Mucosa of rectum (tissue), 2 donors: ENCODE results near the gene PACRG.

Experiments
- H3K27ac ChIP-seq, 2 donors: one replicate each; pipeline ENCODE4 v1.7.0; 2013; ENCODE audit warnings: inconsistent platforms in 2 of 2, low read depth in 2 of 2, low read length in 2 of 2
- H3K27me3 ChIP-seq, 2 donors: one replicate each; pipeline ENCODE4 v1.7.0; 2013; ENCODE audit warnings: low read length in 2 of 2; ENCODE audit not compliant: control insufficient read depth in 2 of 2, insufficient read depth in 2 of 2
- H3K36me3 ChIP-seq, 2 donors: one replicate each; pipeline ENCODE4 v1.7.0; 2013; ENCODE audit warnings: low read length in 2 of 2; ENCODE audit not compliant: control insufficient read depth in 2 of 2, insufficient read depth in 2 of 2
- H3K4me1 ChIP-seq, 2 donors: one replicate each; pipeline ENCODE4 v1.7.0; 2013; ENCODE audit warnings: low read length in 2 of 2, mild to moderate bottlenecking in 1 of 2; ENCODE audit not compliant: control insufficient read depth in 2 of 2, insufficient read depth in 2 of 2
- H3K4me3 ChIP-seq, 2 donors: one replicate each; pipeline ENCODE4 v1.7.0; 2013; ENCODE audit warnings: low read length in 2 of 2
- H3K9ac ChIP-seq, 2 donors: one replicate each; pipeline ENCODE4 v1.7.0; 2013; ENCODE audit warnings: low read length in 2 of 2, low read depth in 1 of 2, mild to moderate bottlenecking in 1 of 2
- H3K9me3 ChIP-seq, 2 donors: one replicate each; pipeline ENCODE4 v1.7.0; 2013; ENCODE audit warnings: low read length in 2 of 2; ENCODE audit not compliant: control insufficient read depth in 2 of 2
- donor health status: healthy.
- donor health status: Normal muscosa, but diverticular disease.

PACRG gene

DNA sequence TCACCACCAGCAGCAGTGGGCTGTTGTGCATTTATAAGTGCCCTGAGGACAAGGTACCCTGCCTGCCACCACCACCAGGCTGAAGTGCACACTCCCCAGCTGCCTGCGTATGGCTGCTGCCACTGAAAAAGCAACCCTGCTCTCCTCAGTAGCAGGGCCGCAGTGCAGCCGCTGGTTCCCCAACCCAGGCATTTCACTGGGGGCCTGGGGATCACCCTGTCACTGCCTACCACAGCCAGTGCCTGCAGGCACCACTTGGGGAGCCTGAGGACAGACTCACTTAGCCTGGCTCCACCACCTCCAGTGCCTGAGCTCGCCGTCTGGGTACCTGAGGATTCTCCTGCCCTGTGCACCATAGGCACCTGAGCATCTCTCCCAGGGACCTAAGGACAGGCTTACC lies 215.6 kb downstream of the PACRG start:
- H3K36me3 ChIP-seq = no peaks in the 10 kb centered on the region
- no peak overlapping the region for H3K9ac ChIP-seq
- no peaks in the 10 kb centered on the region for H3K4me1 ChIP-seq
- no peaks in the 10 kb centered on the region for H3K27me3 ChIP-seq
- no peaks in the 10 kb centered on the region for H3K9me3 ChIP-seq
- H3K4me3 ChIP-seq = no peak overlapping the region
- no peak overlapping the region for H3K27ac ChIP-seq

GRCh38 chr6:162951164-162951743 lies 223.5 kb downstream of the PACRG start:
- H3K36me3 ChIP-seq = no peaks in the 10 kb centered on the region
- H3K27ac ChIP-seq = no peak overlapping the region
- no peaks in the 10 kb centered on the region for H3K27me3 ChIP-seq
- H3K4me1 ChIP-seq = no peaks in the 10 kb centered on the region
- H3K9ac ChIP-seq = no peak overlapping the region
- no peak overlapping the region for H3K4me3 ChIP-seq
- peaks cover 0 to 2% of the 10 kb centered on the region in 2 donors for H3K9me3 ChIP-seq

- Histone ChIP-seq H3K27ac (no peak overlapping the region), H3K9me3 (peaks cover 0 to 2% of the 10 kb centered on the region in 2 donors), H3K36me3 (no peaks in the 10 kb centered on the region), H3K4me3 (no peak overlapping the region), H3K27me3 (no peaks in the 10 kb centered on the region), H3K9ac (no peak overlapping the region), H3K4me1 (no peaks in the 10 kb centered on the region)
Observed at GRCh38 chr6:162952423-162952822, 224.6 kb downstream of the PACRG start.

GRCh38 chr6:162957062-162957461 lies 229.3 kb downstream of the PACRG start:
- Histone ChIP-seq H3K27me3 (no peaks in the 10 kb centered on the region), H3K4me1 (no peaks in the 10 kb centered on the region), H3K4me3 (no peak overlapping the region), H3K27ac (no peak overlapping the region), H3K36me3 (no peaks in the 10 kb centered on the region), H3K9ac (no peak overlapping the region), H3K9me3 (no peaks in the 10 kb centered on the region)

GRCh38 chr6:162960679-162961457 lies 233.1 kb downstream of the PACRG start:
- Histone ChIP-seq H3K36me3 (no peaks in the 10 kb centered on the region), H3K27ac (no peak overlapping the region), H3K4me3 (no peak overlapping the region), H3K4me1 (no peaks in the 10 kb centered on the region), H3K9ac (no peak overlapping the region), H3K27me3 (no peaks in the 10 kb centered on the region), H3K9me3 (no peaks in the 10 kb centered on the region)

DNA sequence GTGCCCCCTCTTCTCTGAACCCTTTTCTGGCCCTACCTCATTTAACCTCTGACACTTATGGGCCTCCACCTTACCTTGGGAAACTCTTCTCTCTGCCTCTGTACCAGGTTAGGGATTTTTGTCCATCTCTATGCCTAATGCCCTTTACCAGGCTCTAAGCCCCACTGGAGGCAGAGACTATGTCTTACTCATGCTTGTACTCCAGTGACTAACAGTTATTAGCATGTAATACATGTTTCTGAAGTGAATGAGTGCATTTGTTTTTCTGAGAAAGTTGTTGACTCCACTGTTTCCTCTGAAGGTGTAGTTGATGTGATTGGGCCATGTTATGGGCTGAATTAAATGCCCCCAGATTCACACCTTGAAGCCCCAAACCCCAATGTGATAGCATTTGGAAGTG lies 234.3 kb downstream of the PACRG start:
- H3K9me3 ChIP-seq = no peaks in the 10 kb centered on the region
- H3K27ac ChIP-seq = no peak overlapping the region
- no peaks in the 10 kb centered on the region for H3K27me3 ChIP-seq
- no peak overlapping the region for H3K9ac ChIP-seq
- no peaks in the 10 kb centered on the region for H3K36me3 ChIP-seq
- H3K4me1 ChIP-seq = no peaks in the 10 kb centered on the region
- no peak overlapping the region for H3K4me3 ChIP-seq

GRCh38 chr6:162963861-162964260 lies 236.1 kb downstream of the PACRG start:
- Histone ChIP-seq H3K27me3 (no peaks in the 10 kb centered on the region), H3K4me1 (no peaks in the 10 kb centered on the region), H3K27ac (no peak overlapping the region), H3K36me3 (no peaks in the 10 kb centered on the region), H3K9ac (no peak overlapping the region), H3K9me3 (no peaks in the 10 kb centered on the region), H3K4me3 (no peak overlapping the region)

- Histone ChIP-seq H3K27me3 (no peaks in the 10 kb centered on the region), H3K9ac (no peak overlapping the region), H3K4me1 (no peaks in the 10 kb centered on the region), H3K36me3 (no peaks in the 10 kb centered on the region), H3K27ac (no peak overlapping the region), H3K9me3 (no peaks in the 10 kb centered on the region), H3K4me3 (no peak overlapping the region)
Observed at GRCh38 chr6:162964488-162965140, 236.8 kb downstream of the PACRG start.

- H3K27ac ChIP-seq = no peak overlapping the region
- H3K4me3 ChIP-seq = no peak overlapping the region
- no peaks in the 10 kb centered on the region for H3K4me1 ChIP-seq
- H3K27me3 ChIP-seq = no peaks in the 10 kb centered on the region
- no peaks in the 10 kb centered on the region for H3K9me3 ChIP-seq
- no peaks in the 10 kb centered on the region for H3K36me3 ChIP-seq
- H3K9ac ChIP-seq = no peak overlapping the region
Observed at GRCh38 chr6:162965366-162965765, 237.6 kb downstream of the PACRG start.

- no peak overlapping the region for H3K9ac ChIP-seq
- no peaks in the 10 kb centered on the region for H3K9me3 ChIP-seq
- H3K36me3 ChIP-seq = no peaks in the 10 kb centered on the region
- H3K4me3 ChIP-seq = no peak overlapping the region
- H3K27me3 ChIP-seq = no peaks in the 10 kb centered on the region
- no peak overlapping the region for H3K27ac ChIP-seq
- H3K4me1 ChIP-seq = no peaks in the 10 kb centered on the region
Observed at GRCh38 chr6:162970246-162970645, 242.5 kb downstream of the PACRG start.
